ENCODE measurements around the gene NAV1.
A peak's percentile ranks its signal among the peaks of the same experiment; 100 is the strongest.

The NAV1 gene

DNA sequence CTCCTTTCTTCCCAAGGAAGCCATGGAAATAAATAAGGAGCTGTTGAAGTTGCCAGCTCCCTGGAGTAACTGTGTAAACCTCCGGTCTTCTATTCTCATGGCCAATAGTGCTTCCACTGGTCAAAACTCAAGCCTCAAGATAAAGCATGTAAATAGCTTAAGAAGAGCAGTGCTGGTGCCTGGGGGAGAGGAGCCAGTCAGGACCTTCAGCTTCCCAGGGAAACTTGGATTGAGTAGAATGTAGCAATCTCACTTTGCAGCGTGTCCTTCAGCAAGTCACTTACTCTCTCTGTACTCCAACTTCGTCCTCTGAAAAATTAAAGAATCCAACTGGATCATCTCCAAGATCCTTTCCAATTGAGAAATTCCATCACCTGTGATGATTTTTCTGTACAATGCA is 44.7 kb downstream of the NAV1 start:
- DNase-seq = no peak

- peak in 1 of 58 donors; percentile 38 for DNase-seq
Observed at GRCh38 chr1:201584471-201585092, 45.7 kb downstream of the NAV1 start.

DNA sequence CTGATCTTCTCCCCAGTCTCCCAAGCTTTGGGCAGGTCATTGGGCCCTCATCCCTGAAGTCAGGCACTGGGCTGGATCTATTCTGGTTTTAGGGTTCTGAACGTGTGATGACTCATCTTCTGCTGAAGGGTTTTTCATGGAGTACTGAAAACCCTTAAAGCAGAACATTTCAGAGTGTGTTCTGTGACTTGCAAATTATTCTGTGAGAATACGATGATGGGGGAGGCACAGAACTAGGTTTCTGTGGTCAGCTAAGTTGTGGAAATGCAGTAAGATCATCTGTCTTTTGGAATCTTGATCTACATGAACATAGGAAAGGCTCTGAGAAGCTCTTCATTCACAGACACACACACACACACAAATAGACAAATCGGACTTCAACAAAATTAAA is 46.2 kb downstream of the NAV1 start:
- DNase-seq = no peak

GRCh38 chr1:201585901-201586300 is 47.0 kb downstream of the NAV1 start:
- DNase-seq = no peak

DNA sequence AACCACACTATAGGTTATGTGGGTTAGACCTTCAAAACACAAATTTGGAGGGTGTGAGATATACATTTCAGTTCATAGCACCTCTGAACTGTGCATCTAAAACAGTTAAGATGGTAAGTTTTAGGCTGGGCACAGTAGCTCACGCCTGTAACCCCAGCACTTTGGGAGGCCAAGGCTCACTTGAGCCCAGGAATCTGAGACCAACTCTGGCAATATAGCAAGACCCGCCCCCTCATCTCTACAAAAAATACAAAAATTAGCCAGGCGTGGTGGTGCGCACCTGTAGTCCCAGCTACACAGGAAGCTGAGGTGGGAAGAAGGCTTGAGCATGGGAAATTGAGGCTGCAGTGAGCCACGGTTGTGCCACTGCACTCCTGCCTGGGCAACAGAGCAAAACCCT is 47.9 kb downstream of the NAV1 start:
- DNase-seq = no peak

DNA sequence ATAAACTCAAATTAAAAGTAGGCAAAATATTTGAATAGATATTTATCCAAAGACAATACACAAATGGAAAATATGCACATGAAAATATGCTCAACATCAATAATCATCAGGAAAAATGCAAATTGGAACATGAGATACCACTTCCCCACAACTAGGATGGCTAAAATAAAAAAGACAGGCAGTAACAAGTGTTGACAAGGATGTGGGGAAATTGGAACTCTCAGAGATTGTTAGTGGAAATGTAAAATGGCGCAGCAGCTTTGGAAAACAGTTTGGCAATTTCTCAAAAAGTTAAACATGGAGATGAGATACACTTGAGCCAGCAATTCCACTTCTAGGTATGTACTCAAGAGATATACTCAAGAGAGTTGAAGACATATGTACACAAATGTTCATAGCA is 48.8 kb downstream of the NAV1 start:
- DNase-seq = no peak
